RCC 7860 (cell line): Measurements from ENCODE around the gene ANXA6.
A peak's percentile ranks its signal among the peaks of the same experiment; 100 is the strongest.

Experiments
- DNase-seq: peaks from one replicate; pipeline ENCODE4 v3.0.0-alpha.2; 2015; ENCODE audit warnings: low spot score
- FAIRE-seq: peaks from 2 replicates; lab custom pipeline; 2012; peaks lifted over from hg19 to GRCh38; lab: Jason Lieb, UNC

Gene ANXA6

GRCh38 chr5:151071021-151071420 is 86.6 kb downstream of the ANXA6 start:
- no peak for FAIRE-seq
- no peak for DNase-seq

- DNase-seq: no peak
- FAIRE-seq: no peak
Measured at GRCh38 chr5:151070449-151070848, 87.1 kb downstream of the ANXA6 start.

GRCh38 chr5:151068433-151069197 is 89.0 kb downstream of the ANXA6 start:
- DNase-seq (peak; percentile 82), FAIRE-seq (no peak)

GRCh38 chr5:151067632-151068432 is 89.7 kb downstream of the ANXA6 start:
- FAIRE-seq (peak; percentile 87), DNase-seq (no peak)

- no peak for DNase-seq
- no peak for FAIRE-seq
Measured at GRCh38 chr5:151066920-151067319, 90.7 kb downstream of the ANXA6 start.

- DNase-seq: no peak
- FAIRE-seq: no peak
Measured at GRCh38 chr5:151065609-151066008, 92.0 kb downstream of the ANXA6 start.

GRCh38 chr5:151064916-151065499 is 92.6 kb downstream of the ANXA6 start:
- FAIRE-seq (no peak), DNase-seq (no peak)

- DNase-seq: peak; percentile 88
- FAIRE-seq: peak; percentile 93
Measured at GRCh38 chr5:151063142-151063989, 94.2 kb downstream of the ANXA6 start.

GRCh38 chr5:151062405-151063141 is 95.0 kb downstream of the ANXA6 start:
- no peak for DNase-seq
- no peak for FAIRE-seq

GRCh38 chr5:151060742-151061141 is 96.8 kb downstream of the ANXA6 start:
- DNase-seq (no peak), FAIRE-seq (no peak)

- FAIRE-seq: peak; percentile 79
- peak; percentile 86 for DNase-seq
Measured at GRCh38 chr5:151058891-151059489, 98.6 kb downstream of the ANXA6 start.

GRCh38 chr5:151058301-151058700 is 99.3 kb downstream of the ANXA6 start:
- DNase-seq: no peak
- no peak for FAIRE-seq

GRCh38 chr5:151056379-151057325 is 100.9 kb downstream of the ANXA6 start:
- FAIRE-seq (no peak), DNase-seq (no peak)

- FAIRE-seq: no peak
Measured at GRCh38 chr5:151055336-151055735, 102.2 kb downstream of the ANXA6 start.

GRCh38 chr5:151054709-151055108 is 102.9 kb downstream of the ANXA6 start:
- DNase-seq (no peak), FAIRE-seq (no peak)

More at GRCh38 chr5:151055336-151055735, 102.2 kb downstream of the ANXA6 start:
- DNase-seq: no peak

GRCh38 chr5:151053796-151054462 is 103.7 kb downstream of the ANXA6 start:
- DNase-seq: no peak

GRCh38 chr5:151052836-151053235 is 104.7 kb downstream of the ANXA6 start:
- DNase-seq (no peak), FAIRE-seq (no peak)

More at GRCh38 chr5:151053796-151054462, 103.7 kb downstream of the ANXA6 start:
- FAIRE-seq: no peak
